GM12891 (cell line): ENCODE measurements around the gene TSEN2.

ENCODE experiments used
- DNase-seq: peaks from one replicate; pipeline ENCODE4 v3.0.0; 2011; ENCODE audit warnings: low spot score; ENCODE audit not compliant: insufficient read length
- FAIRE-seq: peaks from 2 replicates; lab custom pipeline; 2011; peaks lifted over from hg19 to GRCh38; lab: Jason Lieb, UNC
- PAX5 ChIP-seq: IDR thresholded peaks from 2 replicates; pipeline ENCODE4 v1.6.1; 2011; ENCODE audit warnings: low read length, moderate library complexity, mild to moderate bottlenecking; ENCODE audit not compliant: insufficient read depth, severe bottlenecking
- POLR2AphosphoS5 ChIP-seq: IDR thresholded peaks from 2 replicates; pipeline ENCODE4 v1.6.1; 2011; ENCODE audit warnings: low read depth, low read length, control low read depth
- POU2F2 ChIP-seq: IDR thresholded peaks from 2 replicates; pipeline ENCODE4 v1.6.1; 2011; ENCODE audit warnings: low read depth, mild to moderate bottlenecking, control low read depth, low read length, moderate library complexity
- SPI1 ChIP-seq: IDR thresholded peaks from 2 replicates; pipeline ENCODE4 v1.6.1; 2011; ENCODE audit warnings: low read depth, low read length, control low read depth
- TAF1 ChIP-seq: IDR thresholded peaks from 2 replicates; pipeline ENCODE4 v1.6.1; 2011; ENCODE audit warnings: low read depth, low read length, control low read depth

The TSEN2 gene

GRCh38 chr3:12582730-12583129 is 98.5 kb downstream of the TSEN2 start:
- DNase-seq (no peak), FAIRE-seq (no peak)
- TF ChIP-seq PAX5: no peak
- TF ChIP-seq POU2F2: no peak
- no peak for TF ChIP-seq SPI1
- TF ChIP-seq POLR2AphosphoS5: no peak
- no peak for TF ChIP-seq TAF1
